Measurements from ENCODE around the gene CRIP3. TPM values are rescaled to one million over a fixed set of nuclear protein-coding genes. Genes with fewer than 3 reads are reported as not detected.

The CRIP3 gene
- total RNA-seq, 1 donor from 2014 or later, result 3.8 TPM

- intact Hi-C loops (cut with DNase I), result no loop called here
- no peak for ATAC-seq
Measured at GRCh38 chr6:43277643-43278523, 30.7 kb downstream of the CRIP3 start.

GRCh38 chr6:43277306-43277642 is 31.4 kb downstream of the CRIP3 start:
- ATAC-seq (no peak), DNase-seq (ENCODE audit: low spot score) (no peak)
- intact Hi-C loops (cut with DNase I), result no loop called here

More at GRCh38 chr6:43277643-43278523, 30.7 kb downstream of the CRIP3 start:
- no peak for DNase-seq (ENCODE audit: low spot score)

- DNase-seq (ENCODE audit: low spot score) (no peak), ATAC-seq (no peak)
- intact Hi-C loops (cut with DNase I), result no loop called here
Measured at GRCh38 chr6:43276577-43277305, 31.9 kb downstream of the CRIP3 start.

DNA sequence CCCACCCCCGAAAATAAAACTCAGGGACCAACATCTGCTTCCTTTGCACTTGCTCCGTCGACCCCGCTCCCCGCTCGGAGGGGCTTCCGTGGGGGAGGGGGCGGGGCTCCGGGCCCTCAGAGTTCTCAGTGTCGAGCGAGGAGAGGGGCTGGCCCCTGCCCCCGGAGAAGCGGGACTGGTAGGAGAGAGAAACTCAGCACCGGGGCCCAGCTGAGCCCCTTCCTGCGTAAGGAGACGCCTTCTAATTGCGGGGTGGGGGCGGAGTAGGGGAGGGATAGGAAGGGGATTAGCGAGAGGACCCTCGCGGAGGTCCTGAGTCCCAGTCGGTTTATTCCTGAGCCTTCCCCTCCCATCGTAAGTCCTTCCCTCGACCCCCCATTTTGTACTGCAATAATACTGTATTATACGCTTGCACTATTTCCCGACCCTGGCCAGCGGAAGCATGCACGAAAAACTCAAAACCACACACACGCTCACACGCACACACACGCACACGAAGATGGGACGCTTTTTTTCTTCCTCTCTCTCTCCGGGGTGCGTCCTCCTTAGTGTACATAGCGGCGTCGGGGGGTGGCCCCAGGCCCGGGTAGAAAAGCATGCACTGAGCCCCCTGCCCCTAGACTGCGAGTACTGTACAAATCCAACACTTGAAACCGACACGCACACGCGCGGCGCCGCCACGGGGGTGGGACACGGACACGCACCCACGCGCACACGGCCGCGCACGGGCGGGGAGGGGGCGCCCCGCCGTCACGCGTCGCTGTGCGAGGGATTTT is 32.6 kb downstream of the CRIP3 start:
- ATAC-seq, result peak; percentile 14
- DNase-seq (ENCODE audit: low spot score), result no peak
- intact Hi-C loops (cut with DNase I), result no loop called here

GRCh38 chr6:43274916-43275597 is 33.6 kb downstream of the CRIP3 start:
- DNase-seq (ENCODE audit: low spot score), result no peak
- intact Hi-C loops (cut with DNase I), result no loop called here

DNA sequence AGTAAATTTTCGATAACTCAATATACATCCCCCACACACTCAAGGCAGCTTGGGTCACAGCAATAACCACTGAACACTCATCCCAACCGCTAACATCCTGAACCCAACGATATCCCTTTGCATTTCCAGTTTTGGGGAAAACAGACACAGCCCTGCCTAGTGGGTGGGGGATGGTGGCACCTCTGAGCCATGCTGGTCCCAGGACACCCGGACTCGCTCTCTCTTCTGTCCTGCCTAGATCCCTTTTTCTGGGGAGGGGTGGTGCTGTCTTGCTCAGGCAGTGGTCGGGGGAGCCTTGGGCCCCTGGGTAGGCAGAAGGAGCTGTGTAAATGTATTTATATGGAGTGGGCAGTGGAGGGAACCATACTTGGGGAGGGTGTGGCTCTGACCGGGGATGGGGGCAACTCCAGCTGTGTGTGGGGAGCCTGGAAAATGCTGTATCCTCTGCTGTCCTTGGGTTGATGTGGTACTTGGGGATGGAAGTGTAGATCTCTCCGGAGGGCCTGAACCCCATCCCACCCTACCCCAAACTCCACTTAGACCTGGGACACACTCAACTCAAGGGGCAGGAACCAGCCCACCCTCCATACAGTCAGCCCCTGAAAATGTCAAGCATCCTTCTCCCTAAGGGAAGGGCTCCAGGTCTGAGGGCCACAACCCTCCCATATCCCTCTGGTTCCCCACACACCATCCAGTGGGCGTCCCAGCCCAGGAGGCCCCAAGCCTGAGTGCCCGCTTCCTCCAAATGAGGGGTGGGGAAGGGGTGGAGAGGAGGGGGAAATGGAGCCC is 34.3 kb downstream of the CRIP3 start:
- DNase-seq (ENCODE audit: low spot score) (no peak), ATAC-seq (no peak)
- intact Hi-C loops (cut with DNase I), result no loop called here

More at GRCh38 chr6:43274916-43275597, 33.6 kb downstream of the CRIP3 start:
- ATAC-seq, result no peak

DNA sequence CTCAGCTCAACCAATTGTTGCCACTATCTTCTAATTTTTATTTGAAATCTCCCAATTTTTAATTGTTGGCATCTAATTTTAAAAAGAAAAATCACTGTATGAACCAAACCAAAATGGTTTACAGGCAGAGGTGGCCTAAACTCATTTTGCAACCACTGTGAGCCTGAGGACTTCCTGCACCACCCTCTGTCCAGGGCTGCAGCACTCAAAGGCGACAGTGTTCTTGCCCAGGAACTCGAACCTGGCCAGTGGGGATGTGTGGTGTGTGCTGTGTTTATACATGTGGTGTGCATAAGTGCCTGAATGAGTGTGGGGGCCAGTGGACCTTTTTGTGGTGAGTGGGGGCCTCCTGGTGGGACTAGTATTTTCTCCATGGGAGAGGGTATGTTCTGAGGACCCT is 34.9 kb downstream of the CRIP3 start:
- ATAC-seq (no peak), DNase-seq (ENCODE audit: low spot score) (no peak)
- intact Hi-C loops (cut with DNase I), result no loop called here

DNA sequence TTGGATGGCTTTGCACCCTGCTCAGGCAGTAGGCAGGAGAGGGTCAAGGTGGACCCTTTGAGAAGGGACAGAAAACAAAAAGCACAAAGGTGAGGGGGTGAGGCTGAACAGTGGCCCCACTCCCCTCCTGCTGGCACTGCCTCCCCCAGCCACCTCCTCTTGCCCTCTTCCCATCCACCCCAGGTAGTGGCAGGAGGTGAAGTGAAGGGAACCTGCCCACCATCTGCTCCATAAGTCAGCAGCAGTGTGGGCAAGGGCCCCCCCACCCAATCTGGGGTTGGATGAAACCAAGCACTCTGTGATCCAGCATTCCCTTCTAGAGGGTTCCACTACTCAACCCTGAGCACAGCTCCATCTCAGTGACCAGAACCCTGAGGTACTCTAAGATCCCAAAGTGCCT is 36.7 kb downstream of the CRIP3 start:
- ATAC-seq (no peak), DNase-seq (ENCODE audit: low spot score) (no peak)
- intact Hi-C loops (cut with DNase I), result no loop called here

- DNase-seq (ENCODE audit: low spot score) (no peak), ATAC-seq (no peak)
- intact Hi-C loops (cut with DNase I), result no loop called here
Measured at GRCh38 chr6:43271103-43271815, 37.4 kb downstream of the CRIP3 start.

- intact Hi-C loops (cut with DNase I), result no loop called here
- DNase-seq (ENCODE audit: low spot score), result no peak
- peak; percentile 15 for ATAC-seq
Measured at GRCh38 chr6:43269273-43270007, 39.2 kb downstream of the CRIP3 start.

GRCh38 chr6:43268782-43269272 is 39.8 kb downstream of the CRIP3 start:
- DNase-seq (ENCODE audit: low spot score), result no peak
- intact Hi-C loops (cut with DNase I), result no loop called here
- no peak for ATAC-seq

GRCh38 chr6:43268355-43268700 is 40.3 kb downstream of the CRIP3 start:
- DNase-seq (ENCODE audit: low spot score), result no peak
- peak; percentile 64 for ATAC-seq
- intact Hi-C loops (cut with DNase I), result no loop called here

GRCh38 chr6:43267619-43268354 is 40.8 kb downstream of the CRIP3 start:
- ATAC-seq (no peak), DNase-seq (ENCODE audit: low spot score) (no peak)
- intact Hi-C loops (cut with DNase I), result no loop called here

DNA sequence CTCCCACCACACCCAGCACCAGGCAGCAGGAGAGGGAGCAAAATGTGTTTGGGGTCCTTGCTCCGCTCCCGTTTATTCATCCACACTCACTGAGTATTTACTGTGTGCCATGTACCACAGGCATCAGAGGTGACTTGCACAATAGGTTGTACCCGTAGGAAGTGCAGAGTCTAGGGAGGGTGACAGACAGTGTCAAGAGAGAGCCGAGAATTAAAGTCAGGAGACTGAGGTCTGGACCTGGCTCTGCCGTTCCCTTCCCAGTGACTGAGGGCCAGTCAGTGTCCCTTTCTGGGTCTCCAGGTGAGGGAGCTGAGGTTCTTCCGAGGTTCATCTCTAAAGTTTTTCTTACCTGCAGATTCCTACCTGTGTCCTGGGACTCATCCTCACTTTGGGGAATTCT is 43.1 kb downstream of the CRIP3 start:
- ATAC-seq (no peak), DNase-seq (ENCODE audit: low spot score) (no peak)
- intact Hi-C loops (cut with DNase I), result no loop called here

DNA sequence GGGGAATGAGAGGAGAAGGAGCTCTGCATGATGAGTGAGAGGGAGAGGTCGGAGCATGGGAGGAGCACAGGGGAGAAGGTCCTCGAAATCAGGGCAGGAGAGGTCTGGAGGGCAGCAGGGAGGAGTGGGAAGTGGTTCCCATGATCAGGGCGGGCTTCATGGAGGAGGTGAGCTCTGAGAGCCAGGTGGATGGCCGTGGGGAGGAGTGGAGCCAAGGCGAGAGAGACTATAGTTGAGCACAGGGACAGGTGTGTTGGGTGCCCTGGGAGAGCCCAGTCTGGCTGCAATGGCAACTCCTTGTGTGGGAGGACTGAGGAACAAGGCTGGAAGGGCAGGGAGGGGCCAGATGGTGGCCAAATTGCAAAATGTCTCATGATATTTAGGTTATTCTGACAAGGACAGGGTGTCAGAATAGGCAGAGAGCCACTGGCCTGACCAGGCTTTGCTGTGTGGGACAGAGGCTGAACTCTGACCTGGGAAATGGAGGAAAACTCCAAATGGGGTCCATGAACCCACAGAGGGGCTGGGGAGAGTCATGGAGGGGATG is 44.0 kb downstream of the CRIP3 start:
- ATAC-seq (no peak), DNase-seq (ENCODE audit: low spot score) (no peak)
- intact Hi-C loops (cut with DNase I), result no loop called here
